Gastrocnemius medialis (tissue), 4 donors: Measurements from ENCODE around the gene WASF1.

Source experiments
- POLR2A ChIP-seq, 2 donors: fragments of 450-650 bp; IDR thresholded peaks; one replicate each; pipeline ENCODE4 v1.6.1; 2017; ENCODE audit warnings: antibody characterized with exemption in 2 of 2, mild to moderate bottlenecking in 2 of 2, moderate library complexity in 2 of 2
- TF ChIP-seq, protein P1 (sequence below), 5 experiments: fragments of 450-650 bp in 3 of 5; fragments of 200-600 bp in 2 of 5; sonication (generic) in 2 of 5; IDR thresholded peaks in 4 of 5; conservative IDR thresholded peaks in 1 of 5; 1 replicate in 4 of 5; 2 replicates in 1 of 5; pipeline ENCODE4 v1.5.1; 2016 to 2019; ENCODE audit warnings: antibody characterized with exemption in 5 of 5, mild to moderate bottlenecking in 3 of 5, moderate library complexity in 3 of 5

GRCh38 chr6:110102411-110102810, 77.1 kb downstream of the WASF1 start:
- no peak for TF ChIP-seq POLR2A (IDR thresholded peaks at IDR 0.05)
- TF ChIP-seq, protein P1, sequence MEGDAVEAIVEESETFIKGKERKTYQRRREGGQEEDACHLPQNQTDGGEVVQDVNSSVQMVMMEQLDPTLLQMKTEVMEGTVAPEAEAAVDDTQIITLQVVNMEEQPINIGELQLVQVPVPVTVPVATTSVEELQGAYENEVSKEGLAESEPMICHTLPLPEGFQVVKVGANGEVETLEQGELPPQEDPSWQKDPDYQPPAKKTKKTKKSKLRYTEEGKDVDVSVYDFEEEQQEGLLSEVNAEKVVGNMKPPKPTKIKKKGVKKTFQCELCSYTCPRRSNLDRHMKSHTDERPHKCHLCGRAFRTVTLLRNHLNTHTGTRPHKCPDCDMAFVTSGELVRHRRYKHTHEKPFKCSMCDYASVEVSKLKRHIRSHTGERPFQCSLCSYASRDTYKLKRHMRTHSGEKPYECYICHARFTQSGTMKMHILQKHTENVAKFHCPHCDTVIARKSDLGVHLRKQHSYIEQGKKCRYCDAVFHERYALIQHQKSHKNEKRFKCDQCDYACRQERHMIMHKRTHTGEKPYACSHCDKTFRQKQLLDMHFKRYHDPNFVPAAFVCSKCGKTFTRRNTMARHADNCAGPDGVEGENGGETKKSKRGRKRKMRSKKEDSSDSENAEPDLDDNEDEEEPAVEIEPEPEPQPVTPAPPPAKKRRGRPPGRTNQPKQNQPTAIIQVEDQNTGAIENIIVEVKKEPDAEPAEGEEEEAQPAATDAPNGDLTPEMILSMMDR (IDR thresholded peaks at IDR 0.05 in 4 of 5, conservative IDR thresholded peaks at IDR 0.05 in 1 of 5) = no peak
